ENCODE data around the gene CCDC188. TPM values are rescaled to one million over a fixed set of nuclear protein-coding genes. Genes with fewer than 3 reads are reported as not detected.

The CCDC188 gene
- total and polyA plus RNA-seq, 9 of the 15 experiments (the other 6 are each of a cell fraction or from before 2014, with no cell fraction given), result not detected

- no peak for TF ChIP-seq CHD1 (IDR thresholded peaks at IDR 0.05; ENCODE audit: low read length)
- no peak for TF ChIP-seq BRD4 (IDR thresholded peaks at IDR 0.05)
- TF ChIP-seq FOXP1 (CRISPR knock-in tag; IDR thresholded peaks at IDR 0.05), result peak; percentile 84
- TF ChIP-seq FOXA3 (CRISPR knock-in tag; conservative IDR thresholded peaks at IDR 0.05 in 1 of 2, IDR thresholded peaks at IDR 0.05 in 1 of 2), result 0 out of 4 replicates have a peak, but pooled peaks of 1 of the 2 experiments have one; percentile 43
- no peak for TF ChIP-seq BACH1 (tag; IDR thresholded peaks at IDR 0.05)
- TF ChIP-seq GTF3C2 (IDR thresholded peaks at IDR 0.05; ENCODE audit: borderline replicate concordance, extremely low read depth, insufficient read length), result no peak
- no peak for TF ChIP-seq GATA2 (CRISPR knock-in tag; IDR thresholded peaks at IDR 0.05)
- TF ChIP-seq ZNF511 (CRISPR knock-in tag; IDR thresholded peaks at IDR 0.05), result peak; percentile 44; the same call in 1 of the 2 replicates
- TF ChIP-seq PCBP2 (IDR thresholded peaks at IDR 0.05; ENCODE audit: low read depth, low read length, poor library complexity, severe bottlenecking), result no peak
- TF ChIP-seq ZNF184 (CRISPR knock-in tag; IDR thresholded peaks at IDR 0.05), result 0 out of 2 replicates have a peak, but pooled peaks have one; percentile 33
- no peak for TF ChIP-seq KLF16 (IDR thresholded peaks at IDR 0.05)
- TF ChIP-seq ZNF133 (CRISPR knock-in tag; IDR thresholded peaks at IDR 0.05), result no peak
- no peak for TF ChIP-seq OTX1 (CRISPR knock-in tag; IDR thresholded peaks at IDR 0.05)
- no peak for TF ChIP-seq NUFIP1 (IDR thresholded peaks at IDR 0.05; ENCODE audit: partially characterized antibody)
- TF ChIP-seq CC2D1A (IDR thresholded peaks at IDR 0.05), result no peak
- no peak for TF ChIP-seq ZBTB11 (CRISPR knock-in tag; IDR thresholded peaks at IDR 0.05)
- peak; percentile 37; the same call in 1 of the 2 replicates for TF ChIP-seq USF1 (CRISPR knock-in tag; IDR thresholded peaks at IDR 0.05)
- TF ChIP-seq ZNF274 (IDR thresholded peaks at IDR 0.05; ENCODE audit: borderline replicate concordance, low read depth, low read length), result no peak
- no peak for TF ChIP-seq LARP7 (IDR thresholded peaks at IDR 0.05)
These were observed 16.9 kb upstream of the CCDC188 start (continued) for GRCh38 chr22:20167643-20168322.
